Large intestine (tissue), 3 donors: ENCODE data around the gene TEX26. TPM values are rescaled to one million over a fixed set of nuclear protein-coding genes. Genes with fewer than 3 reads are reported as not detected.
A peak's percentile ranks its signal among the peaks of the same experiment; 100 is the strongest.

ENCODE experiments used
- DNase-seq, 2 donors: peaks; one replicate each; pipeline versions ENCODE4 v3.0.0 to v3.0.0-alpha.2; 2013
- H3K27ac ChIP-seq: one replicate; pipeline ENCODE4 v1.5.1; 2013; ENCODE audit warnings: low read length
- H3K27me3 ChIP-seq: 2 replicates; pipeline ENCODE4 v1.6.1; 2013; ENCODE audit warnings: low read length; ENCODE audit not compliant: control insufficient read depth, insufficient read depth
- H3K36me3 ChIP-seq: 2 replicates; pipeline ENCODE4 v1.6.1; 2013; ENCODE audit warnings: low read length; ENCODE audit not compliant: control insufficient read depth, insufficient read depth
- H3K4me1 ChIP-seq: one replicate; pipeline ENCODE4 v1.6.1; 2013; ENCODE audit warnings: low read length; ENCODE audit not compliant: control insufficient read depth, insufficient read depth
- H3K4me3 ChIP-seq: one replicate; pipeline ENCODE4 v1.5.1; 2013; ENCODE audit warnings: low read length
- H3K9me3 ChIP-seq: one replicate; pipeline ENCODE4 v1.6.1; 2013; ENCODE audit warnings: mild to moderate bottlenecking, low read depth, low read length, moderate library complexity; ENCODE audit not compliant: control insufficient read depth
- WGBS: methylation state at CpG from one replicate; pipeline ENCODE4 v1.1.5; 2013; ENCODE audit warnings: low lambda C conversion rate; ENCODE audit not compliant: insufficient coverage; 5-methylcytosine and 5-hydroxymethylcytosine counted together
- polyA plus RNA-seq: library from polyadenylated mRNA; unstranded; fragments of 120-200 nt; gene quantifications from one replicate; pipeline ENCODE4 v1.2.1, GENCODE V29; 2013

Gene TEX26
- polyA plus RNA-seq, 1 donor, result 0.12 TPM

DNA sequence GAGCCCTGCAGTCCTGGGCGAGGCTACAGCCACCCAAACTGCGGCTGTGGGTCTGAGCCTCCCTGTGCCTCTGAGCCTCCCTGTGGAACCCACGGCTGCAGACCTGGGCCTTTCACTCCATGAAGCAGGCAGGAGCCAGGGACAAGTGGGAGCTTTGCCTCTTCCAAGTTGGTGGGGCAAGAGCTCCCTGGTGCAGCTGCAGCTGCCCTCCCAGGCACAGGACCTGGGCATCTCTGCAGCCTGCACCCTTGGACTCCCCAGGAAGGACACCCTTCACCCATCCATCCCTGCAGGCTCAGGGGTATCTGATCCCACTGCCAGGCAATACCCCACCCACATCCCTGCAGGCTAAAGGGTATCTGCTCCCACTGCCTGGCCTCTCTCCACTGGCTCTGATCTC lies 2.3 kb downstream of the TEX26 start:
- Histone ChIP-seq H3K36me3 (no peaks in the 10 kb centered on the region), H3K4me1 (no peaks in the 10 kb centered on the region), H3K9me3 (peaks cover 2% of the 10 kb centered on the region), H3K4me3 (no peak overlapping the region), H3K27ac (no peak overlapping the region), H3K27me3 (peaks cover 36% of the 10 kb centered on the region)
- WGBS, result no CpG with 5 or more reads among the region's 3 CpGs
- no peak for DNase-seq

DNA sequence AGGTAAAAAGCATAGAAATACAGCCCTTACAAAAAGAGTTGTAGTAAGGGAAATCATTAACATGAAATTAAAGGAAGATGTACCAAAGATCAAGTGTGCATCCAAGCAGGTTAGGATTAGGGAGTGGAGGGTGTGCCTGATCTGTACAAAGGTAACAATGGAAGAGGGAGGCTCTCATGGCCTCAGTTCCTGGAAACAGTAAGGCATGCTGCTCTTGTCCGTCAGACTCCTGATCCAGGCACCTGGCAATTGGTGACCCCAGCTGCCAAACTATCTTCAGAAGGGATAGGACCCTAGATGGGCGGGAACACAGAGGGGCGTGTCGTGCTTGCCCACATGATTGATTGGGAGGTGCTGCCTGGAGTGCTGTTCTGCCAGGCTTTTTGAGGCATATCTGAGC lies 4.5 kb downstream of the TEX26 start:
- no peak for DNase-seq
- Histone ChIP-seq H3K4me3 (no peak overlapping the region), H3K4me1 (no peaks in the 10 kb centered on the region), H3K9me3 (peaks cover 2% of the 10 kb centered on the region), H3K27me3 (peaks cover 22% of the 10 kb centered on the region), H3K36me3 (no peaks in the 10 kb centered on the region), H3K27ac (no peak overlapping the region)
- no CpG with 5 or more reads among the region's 4 CpGs for WGBS

DNA sequence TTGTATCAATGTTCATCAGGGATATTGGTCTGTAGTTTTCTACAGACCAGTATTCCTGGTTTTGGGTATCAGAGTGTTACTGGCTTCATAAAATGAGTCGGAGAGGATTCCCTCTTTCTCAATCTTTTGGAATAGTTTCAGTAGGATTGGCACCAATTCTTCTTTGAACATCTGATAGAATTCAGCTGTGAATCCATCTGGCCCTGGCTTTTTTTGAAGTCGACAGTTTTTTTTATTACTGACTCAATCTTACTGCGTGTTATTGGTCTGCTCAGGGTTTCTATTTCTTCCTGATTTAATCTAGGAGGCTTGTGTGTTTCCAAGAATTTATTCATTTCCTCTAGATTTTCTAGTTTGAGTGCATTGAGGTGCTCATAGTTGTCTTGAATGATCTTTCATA lies 11.4 kb downstream of the TEX26 start:
- 94% methylated on average over 2 of the region's 3 CpGs for WGBS

DNA sequence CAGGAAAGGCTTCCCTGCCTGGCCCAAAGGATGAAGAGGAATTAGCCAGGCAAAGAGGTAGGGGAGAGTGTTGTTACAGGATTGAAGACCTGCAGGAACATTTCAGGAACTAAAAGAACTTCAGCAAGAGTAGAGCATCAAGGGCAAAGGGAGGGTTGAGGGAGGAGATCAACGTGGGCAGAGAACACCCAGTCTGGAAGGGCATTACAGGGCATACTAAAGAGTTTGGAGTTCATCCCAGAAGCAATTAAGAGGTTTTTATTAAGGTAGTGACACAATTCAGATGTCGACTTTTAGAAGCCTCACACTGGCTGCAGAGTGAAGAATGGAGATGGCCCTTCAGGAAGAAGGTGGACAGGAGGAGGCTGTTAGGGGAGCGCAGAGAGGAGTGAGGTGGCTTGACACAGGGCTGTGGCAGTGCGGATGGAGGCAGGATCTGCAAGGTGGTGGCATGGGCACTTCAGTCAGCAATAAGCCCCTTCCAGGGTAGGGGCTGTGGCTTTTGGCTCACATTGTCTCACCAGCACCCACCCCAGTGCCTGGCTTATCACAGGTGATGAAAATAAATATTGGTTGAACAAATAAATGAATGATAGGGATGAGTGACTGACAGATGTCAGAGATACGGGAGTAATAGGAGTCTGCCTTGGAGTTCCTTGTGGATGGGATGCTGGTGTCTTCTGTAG lies 24.9 kb downstream of the TEX26 start:
- WGBS, result 60% methylated on average over 2 of the region's 5 CpGs
- Histone ChIP-seq H3K9me3 (no peaks in the 10 kb centered on the region), H3K36me3 (no peaks in the 10 kb centered on the region), H3K27ac (no peak overlapping the region), H3K4me3 (no peak overlapping the region), H3K4me1 (no peaks in the 10 kb centered on the region), H3K27me3 (peaks cover 9% of the 10 kb centered on the region)
- DNase-seq, result no peak

More for the DNA sequence above, 11.4 kb downstream of the TEX26 start:
- Histone ChIP-seq H3K4me3 (no peak overlapping the region), H3K9me3 (no peaks in the 10 kb centered on the region), H3K4me1 (no peaks in the 10 kb centered on the region), H3K27ac (no peak overlapping the region), H3K36me3 (no peaks in the 10 kb centered on the region), H3K27me3 (no peaks in the 10 kb centered on the region)
- DNase-seq, result no peak

DNA sequence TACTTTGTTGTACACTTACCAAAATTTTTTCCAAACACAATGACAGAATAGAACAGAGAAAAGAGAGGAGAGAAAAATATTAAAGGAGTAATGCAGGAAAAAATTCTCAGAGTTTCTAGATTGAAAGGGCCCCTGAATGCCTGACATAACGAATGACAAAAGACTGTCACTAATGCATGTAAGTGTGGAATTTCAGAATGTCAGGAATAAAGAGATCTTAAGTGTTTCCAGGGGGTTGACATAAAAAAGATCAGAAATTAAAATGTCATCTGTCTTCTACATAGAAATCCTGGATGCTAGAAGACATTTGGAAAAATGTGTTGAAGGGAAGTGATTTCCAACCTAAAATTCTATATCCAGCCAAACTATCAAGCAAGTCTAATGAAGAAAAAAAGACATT lies 27.2 kb downstream of the TEX26 start:
- WGBS, result 80% methylated on average over 1 of the region's 1 CpG
- Histone ChIP-seq H3K4me1 (no peaks in the 10 kb centered on the region), H3K27ac (no peak overlapping the region), H3K27me3 (peaks cover 11% of the 10 kb centered on the region), H3K36me3 (no peaks in the 10 kb centered on the region), H3K9me3 (no peaks in the 10 kb centered on the region), H3K4me3 (no peak overlapping the region)
- DNase-seq, result no peak

DNA sequence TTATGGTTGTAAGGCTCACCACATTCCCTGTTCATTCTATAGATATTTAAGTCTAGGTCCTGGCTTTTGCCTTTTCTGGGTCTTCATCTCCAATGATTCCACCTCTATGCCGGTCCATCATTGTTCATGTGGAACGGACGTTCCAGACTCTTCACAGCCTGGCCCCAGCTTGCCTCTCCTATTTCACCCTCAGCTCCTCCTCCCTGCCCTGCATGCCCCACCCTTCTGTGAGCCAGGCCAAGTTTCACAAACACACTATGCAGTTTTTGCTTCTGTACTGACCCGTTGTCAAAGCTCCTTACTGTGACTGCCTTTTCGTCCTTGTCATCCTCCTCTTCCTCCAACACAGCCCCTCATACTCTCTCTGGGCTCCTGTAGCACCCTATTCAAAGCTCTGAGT lies 31.3 kb downstream of the TEX26 start:
- H3K36me3 ChIP-seq, result no peaks in the 10 kb centered on the region
- H3K27ac ChIP-seq, result no peak overlapping the region
- H3K27me3 ChIP-seq, result peaks cover 6% of the 10 kb centered on the region
- DNase-seq, result no peak
- no peak overlapping the region for H3K4me3 ChIP-seq
- no peaks in the 10 kb centered on the region for H3K4me1 ChIP-seq
- no peaks in the 10 kb centered on the region for H3K9me3 ChIP-seq
- no CpG with 5 or more reads among the region's 5 CpGs for WGBS

DNA sequence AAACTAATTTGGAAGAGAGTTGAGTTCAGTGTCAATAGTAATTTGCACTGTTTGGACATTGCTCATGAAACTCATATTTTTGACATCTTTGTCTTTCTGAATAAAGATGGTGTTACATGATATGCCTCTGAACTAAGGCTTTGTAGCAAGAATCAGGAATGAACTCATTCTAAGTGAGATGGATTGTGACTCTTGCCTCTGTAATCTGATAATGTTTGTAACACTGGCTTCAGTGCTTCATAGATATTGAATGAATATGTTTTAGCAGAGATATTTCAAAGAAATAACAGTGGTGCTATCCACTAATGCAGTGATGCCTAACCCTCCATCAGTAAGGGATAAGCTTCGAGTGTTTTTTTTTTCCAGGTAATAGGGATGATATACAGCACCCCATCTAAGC lies 32.9 kb downstream of the TEX26 start:
- DNase-seq, result no peak
- Histone ChIP-seq H3K9me3 (no peaks in the 10 kb centered on the region), H3K27me3 (peaks cover 6% of the 10 kb centered on the region), H3K4me1 (no peaks in the 10 kb centered on the region), H3K4me3 (no peak overlapping the region), H3K27ac (no peak overlapping the region), H3K36me3 (no peaks in the 10 kb centered on the region)
- WGBS, result 83% methylated on average over 1 of the region's 1 CpG

DNA sequence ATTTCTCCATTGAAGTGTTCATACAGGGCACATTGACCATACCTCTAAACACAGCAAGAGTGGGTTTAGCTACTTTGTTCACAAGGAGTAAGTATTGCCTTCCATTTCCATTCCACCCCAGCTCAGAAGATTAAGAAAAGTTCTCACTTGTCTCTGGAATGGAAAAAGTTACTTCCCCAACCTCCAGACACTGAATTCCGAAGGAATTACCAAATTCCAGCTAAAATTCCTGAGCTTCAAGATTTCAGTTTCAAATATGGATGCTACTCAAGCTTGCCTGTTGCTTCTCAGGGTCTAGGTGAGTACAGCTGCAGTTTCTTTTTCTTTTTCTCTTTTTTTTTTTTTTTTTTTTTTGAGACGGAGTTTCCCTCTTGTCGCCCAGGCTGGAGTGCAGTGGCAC lies 33.6 kb downstream of the TEX26 start:
- WGBS, result no CpG with 5 or more reads among the region's 3 CpGs
- H3K9me3 ChIP-seq, result no peaks in the 10 kb centered on the region
- H3K27me3 ChIP-seq, result peaks cover 6% of the 10 kb centered on the region
- DNase-seq, result no peak
- H3K36me3 ChIP-seq, result no peaks in the 10 kb centered on the region
- no peak overlapping the region for H3K4me3 ChIP-seq
- H3K4me1 ChIP-seq, result no peaks in the 10 kb centered on the region
- H3K27ac ChIP-seq, result no peak overlapping the region

DNA sequence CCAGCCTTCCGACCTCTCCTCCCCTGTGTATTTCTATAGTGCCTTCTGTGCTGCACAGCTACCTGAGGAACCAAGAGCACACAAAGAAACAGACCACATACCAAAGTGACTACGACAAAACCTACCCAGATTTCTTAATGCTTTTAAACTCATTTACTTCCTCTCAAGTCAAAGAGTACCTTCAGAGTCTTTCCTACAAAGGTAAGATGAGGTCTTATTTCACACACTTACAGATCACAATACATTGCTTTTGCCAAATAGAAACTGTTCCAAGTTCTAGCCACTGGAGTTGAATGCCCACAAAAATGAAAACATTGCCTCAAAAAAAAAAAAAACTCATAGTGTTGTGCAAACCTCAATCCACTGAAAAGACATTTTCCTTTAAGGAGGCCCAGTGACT lies 36.4 kb downstream of the TEX26 start:
- Histone ChIP-seq H3K27ac (no peak overlapping the region), H3K27me3 (peaks cover 4% of the 10 kb centered on the region), H3K4me1 (no peaks in the 10 kb centered on the region), H3K9me3 (no peaks in the 10 kb centered on the region), H3K36me3 (no peaks in the 10 kb centered on the region), H3K4me3 (no peak overlapping the region)
- WGBS, result 33% methylated on average over 1 of the region's 2 CpGs
- no peak for DNase-seq

DNA sequence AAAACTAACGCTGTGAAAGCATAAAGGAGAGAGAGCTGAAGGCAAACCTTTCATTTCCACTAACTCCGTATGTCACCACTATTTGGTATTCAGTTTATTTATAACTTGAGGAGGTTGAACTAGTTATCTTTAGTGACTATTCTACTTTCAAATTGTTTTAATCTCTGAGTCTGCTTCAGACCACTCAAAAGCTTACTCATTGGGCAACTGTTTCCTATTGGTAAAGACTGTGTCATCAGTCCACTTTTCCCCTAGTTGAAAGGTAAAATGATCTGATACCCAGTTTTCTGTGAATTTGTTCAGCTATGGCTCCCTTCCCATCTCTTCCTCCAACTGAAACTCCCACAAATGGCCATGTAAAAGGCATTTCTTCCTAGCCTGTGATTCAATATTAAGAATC lies 39.1 kb downstream of the TEX26 start:
- WGBS, result 86% methylated on average over 1 of the region's 2 CpGs
- Histone ChIP-seq H3K4me3 (no peak overlapping the region), H3K4me1 (no peaks in the 10 kb centered on the region), H3K27me3 (no peaks in the 10 kb centered on the region), H3K27ac (no peak overlapping the region), H3K9me3 (no peaks in the 10 kb centered on the region), H3K36me3 (no peaks in the 10 kb centered on the region)
- no peak for DNase-seq

DNA sequence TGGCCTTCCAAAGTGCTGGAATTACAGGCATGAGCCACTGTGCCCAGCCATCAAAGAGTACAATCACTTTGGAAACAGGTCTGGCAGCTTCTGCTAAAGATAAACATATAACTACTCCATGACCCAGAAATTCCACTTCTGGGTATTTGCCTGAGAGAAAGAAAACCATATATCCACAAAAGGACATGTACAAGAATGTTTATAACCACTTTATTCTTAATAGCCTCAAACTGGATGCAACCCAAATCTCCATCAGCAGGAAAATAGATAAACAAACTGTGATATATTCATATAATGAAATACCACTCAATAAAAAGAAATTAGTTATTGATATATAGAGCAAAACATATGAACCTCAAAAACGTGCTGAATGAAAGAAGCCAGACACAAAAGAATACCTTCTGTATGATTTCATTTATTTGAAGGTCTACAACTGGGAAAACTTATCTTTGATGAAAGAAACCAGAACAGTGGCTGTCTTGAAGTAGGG lies 40.5 kb downstream of the TEX26 start:
- H3K9me3 ChIP-seq, result no peaks in the 10 kb centered on the region
- no peak overlapping the region for H3K27ac ChIP-seq
- no CpG with 5 or more reads among the region's 1 CpG for WGBS
- no peaks in the 10 kb centered on the region for H3K27me3 ChIP-seq
- H3K4me3 ChIP-seq, result no peak overlapping the region
- no peaks in the 10 kb centered on the region for H3K4me1 ChIP-seq
- no peaks in the 10 kb centered on the region for H3K36me3 ChIP-seq
- DNase-seq, result peak in 1 of 2 donors; percentile 11
